HG03060 (cell line): Measurements from ENCODE around the gene TMEM18.

Source experiments
- ATAC-seq: cut with Tn5 transposase; IDR thresholded peaks from one replicate; pipeline ENCODE4 v1.9.1; 2021; ENCODE audit warnings: low read depth, moderate number of reproducible peaks; ENCODE audit not compliant: unreplicated experiment

TMEM18 gene

DNA sequence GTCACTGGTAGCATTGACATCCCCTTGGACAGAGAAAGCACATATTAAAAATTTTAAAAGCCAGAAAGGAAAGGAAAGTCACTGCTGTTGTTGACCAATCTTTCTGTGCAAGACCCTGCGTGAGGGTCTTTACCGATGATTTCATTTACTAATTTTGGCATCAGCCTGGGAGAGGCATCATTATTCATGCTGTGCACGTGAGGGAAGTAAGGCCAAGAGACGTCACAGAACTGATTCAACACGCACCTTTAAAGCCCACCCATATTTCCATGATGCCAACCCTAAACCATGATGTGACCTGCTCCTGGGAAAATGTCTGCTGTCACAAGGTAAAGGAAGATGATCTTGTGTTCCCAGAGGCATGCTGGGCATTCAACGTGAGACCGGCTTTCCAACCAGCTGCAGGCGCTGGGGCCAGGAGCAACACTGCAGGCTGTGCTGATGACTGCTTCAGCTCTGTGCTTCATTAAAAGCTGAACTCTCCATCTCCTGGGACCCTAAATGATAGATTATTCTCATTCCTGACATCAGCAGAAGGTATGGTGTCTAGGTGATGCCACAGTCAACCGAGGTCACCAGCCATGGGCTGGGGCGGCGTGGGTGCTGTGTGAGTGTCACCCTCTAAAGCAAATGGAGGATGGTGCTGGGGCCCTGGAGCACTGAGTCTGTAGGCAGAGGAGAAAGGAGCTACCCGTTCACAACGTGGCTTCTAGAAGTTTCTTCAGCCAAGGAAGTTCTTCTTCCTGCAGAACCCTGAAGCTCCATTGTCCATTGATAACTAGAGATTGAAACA, 53.9 kb downstream of the TMEM18 start:
- ATAC-seq: no peak

DNA sequence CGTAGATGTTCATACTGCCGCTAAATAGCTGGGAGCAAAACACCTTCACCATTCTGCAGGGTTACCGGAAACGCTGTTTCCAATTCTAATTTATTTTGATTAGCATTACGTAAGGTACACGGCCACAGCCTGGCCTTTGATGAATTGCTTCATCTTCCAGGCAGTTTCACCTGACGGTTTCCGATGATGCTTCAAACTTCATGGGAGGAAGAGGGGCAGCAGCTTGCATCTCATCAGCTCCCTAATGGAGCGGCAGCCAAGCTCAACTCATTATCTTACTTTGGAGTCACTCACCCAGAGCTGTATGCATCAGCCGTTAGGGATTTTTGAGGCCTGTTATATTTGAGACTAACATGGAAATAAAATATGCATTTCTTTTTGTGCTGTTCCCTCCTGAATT, 54.8 kb downstream of the TMEM18 start:
- ATAC-seq: no peak

DNA sequence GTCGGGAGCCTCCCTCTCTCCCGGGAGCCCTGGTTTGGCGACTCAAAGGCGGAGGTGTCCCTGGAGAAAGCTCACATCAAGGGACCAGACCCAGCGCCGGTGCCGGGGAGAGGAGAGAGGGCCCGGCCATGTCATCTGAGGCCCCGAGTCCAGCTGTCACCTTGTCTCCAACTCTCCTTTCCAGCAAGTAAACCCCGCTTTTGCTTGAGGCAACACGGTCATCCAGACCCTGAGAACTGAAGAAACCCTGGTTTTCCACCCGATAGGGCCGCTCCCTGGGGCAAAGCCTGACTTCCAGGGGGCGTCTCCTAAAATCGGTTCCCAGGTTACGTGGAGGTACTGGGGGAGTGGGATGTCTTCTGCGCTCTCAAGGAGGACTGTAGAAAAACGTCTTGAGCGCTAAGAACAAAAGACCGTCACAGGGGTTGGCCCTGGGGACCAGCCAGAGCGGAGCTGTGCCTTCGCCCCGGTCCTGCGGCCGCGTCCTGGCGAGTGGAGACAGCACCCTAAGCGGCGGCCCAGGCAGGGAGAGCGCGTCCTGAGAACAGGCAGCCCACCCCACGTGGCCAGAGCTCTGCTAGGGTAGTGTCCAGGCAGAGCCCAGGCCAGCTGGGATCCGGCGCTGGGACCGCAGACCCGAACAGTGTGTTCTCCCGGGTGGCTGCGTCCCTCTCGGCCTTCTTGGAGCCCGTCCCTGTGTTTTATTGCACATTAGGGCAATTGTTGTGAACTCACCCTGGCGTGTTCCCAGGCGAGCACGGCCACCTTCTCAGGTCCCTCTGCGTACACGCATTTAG, 55.7 kb downstream of the TMEM18 start:
- ATAC-seq: no peak

DNA sequence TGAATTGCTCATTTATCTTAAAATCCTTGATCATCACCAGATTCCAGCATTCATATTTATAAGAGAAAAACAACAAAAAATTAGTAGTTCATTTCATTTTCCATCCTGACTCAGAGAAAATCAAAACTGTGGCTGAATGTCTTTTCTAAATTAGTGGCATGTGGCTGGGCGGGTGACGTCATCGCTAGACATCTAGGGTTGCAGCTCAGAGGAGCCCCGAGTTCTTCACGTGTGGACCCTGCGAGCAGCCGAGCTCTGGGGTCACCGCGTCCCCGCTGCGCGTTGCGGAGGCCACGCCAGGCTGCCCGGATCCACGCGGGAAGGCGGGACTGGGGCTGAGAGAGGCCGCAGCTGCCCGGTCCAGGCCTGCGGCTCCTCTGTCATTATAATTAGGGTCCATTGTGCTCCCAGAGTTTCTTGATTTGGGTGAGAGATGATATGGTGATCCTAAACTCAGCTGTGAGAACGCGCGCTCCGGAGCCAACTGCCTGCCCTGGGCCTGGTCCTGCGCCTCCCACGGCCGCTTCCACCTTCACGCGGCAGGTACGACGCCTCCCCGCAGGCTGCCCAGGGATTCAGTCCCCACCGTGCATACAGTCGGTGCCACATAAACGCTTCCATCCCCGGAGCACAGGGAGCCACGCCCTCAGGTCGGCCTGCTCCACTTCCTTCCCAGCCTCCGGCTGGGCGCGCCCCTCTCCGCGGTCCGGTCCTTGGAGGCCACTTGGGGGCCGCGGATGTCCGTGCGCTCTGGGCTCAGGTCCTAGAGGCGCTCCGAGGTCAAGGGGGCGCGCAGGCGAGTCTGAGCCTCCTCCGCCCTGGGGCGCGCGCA, 56.5 kb downstream of the TMEM18 start:
- ATAC-seq: no peak

DNA sequence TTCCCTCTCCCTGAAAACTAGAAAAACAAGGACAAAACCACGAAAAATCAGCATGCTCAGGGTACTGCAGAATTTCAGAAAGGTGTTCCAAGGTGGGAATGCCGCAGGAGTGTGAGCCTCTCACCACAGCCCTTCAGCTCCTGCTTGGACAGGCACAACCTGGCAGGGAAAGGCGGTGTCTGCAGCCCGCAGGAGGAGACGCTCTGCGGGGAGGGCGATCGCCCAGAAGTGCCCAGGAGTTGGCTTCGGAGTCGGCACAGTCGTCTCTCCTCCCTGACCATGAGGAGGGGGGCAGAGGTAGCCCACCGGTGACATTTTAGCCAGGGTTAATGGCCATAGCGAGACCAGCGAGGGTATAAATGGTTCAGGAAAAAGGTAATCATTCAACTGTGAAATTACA, 57.2 kb downstream of the TMEM18 start:
- ATAC-seq: no peak

DNA sequence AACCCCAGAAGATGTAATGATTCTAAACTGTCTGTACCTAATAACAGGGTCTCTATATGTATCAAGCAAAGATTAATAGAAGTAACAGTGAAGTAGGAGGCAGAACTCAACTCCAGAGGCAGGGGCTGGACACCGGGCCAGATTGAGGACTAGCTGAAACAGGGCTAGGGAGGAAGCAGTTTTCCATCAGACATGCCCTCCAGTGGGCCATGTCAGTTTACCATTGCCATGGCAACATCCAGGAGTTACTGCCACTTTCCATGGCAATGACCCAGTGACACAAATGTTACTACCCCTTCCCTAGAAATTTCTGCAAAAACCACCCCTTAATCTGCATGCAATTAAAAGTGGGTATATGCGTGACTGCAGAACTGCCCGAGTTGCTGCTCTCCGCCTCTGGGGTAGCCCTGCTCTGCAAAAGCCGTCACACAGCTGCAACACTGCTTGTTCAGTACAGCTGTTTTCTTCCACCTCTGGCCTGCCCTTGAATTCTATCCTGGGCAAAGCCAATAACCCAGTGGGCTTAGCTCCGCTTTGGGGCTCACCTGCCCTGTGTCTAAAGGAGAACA, 58.7 kb downstream of the TMEM18 start:
- ATAC-seq: no peak

DNA sequence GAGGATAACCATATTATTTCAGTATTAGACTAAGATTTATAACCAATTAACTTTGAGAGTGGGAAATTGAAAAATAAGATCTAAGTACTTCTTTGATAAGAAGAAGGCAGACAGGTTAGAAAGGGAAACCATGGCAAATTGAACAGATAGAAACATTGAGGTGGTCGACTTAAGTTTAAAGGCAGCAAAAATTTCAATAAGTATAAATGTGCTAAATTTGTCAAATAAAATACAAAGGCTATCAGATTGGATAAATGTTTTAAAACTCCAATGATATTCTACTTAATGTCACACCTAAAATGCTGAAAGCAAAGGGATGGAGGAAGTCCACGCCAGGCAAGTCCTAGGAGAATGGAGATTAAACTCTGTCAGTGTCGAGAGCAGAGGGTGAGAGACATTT, 59.2 kb downstream of the TMEM18 start:
- no peak for ATAC-seq
